CD4-positive, alpha-beta T cell (primary cell): Measurements from ENCODE around the gene CCDC70. TPM values are rescaled to one million over a fixed set of nuclear protein-coding genes. Genes with fewer than 3 reads are reported as not detected.

Source experiments
- ATAC-seq: fragments of 200-7000 bp; cut with Tn5 transposase; one replicate; pipeline ENCODE4 v1.10.0; 2022; ENCODE audit warnings: mild to moderate bottlenecking; ENCODE audit not compliant: poor library complexity
- CTCF ChIA-PET: fragments of 350-600 bp; sonication (Branson Sonifier 250); formaldehyde crosslinking; loops from one replicate; lab custom pipeline; 2021; ENCODE audit warnings: antibody characterized with exemption, inconsistent platforms; lab: Charles Lee
- POLR2A ChIA-PET: fragments of 350-600 bp; sonication (Branson Sonifier 250); formaldehyde crosslinking; loops from one replicate; lab custom pipeline; 2021; ENCODE audit warnings: antibody characterized with exemption, inconsistent platforms; lab: Charles Lee
- DNase-seq, 14 experiments: peaks; one replicate each; pipeline ENCODE4 v3.0.0-alpha.2; 2013 to 2020; ENCODE audit warnings: mixed read lengths in 2 of 14
- H3K27ac ChIP-seq, 2 donors: one replicate each; pipeline versions ENCODE4 v1.5.1 to v1.7.0; 2013; ENCODE audit warnings: low read length in 2 of 2, low read depth in 1 of 2, mild to moderate bottlenecking in 1 of 2
- H3K27me3 ChIP-seq, 2 experiments: 1 replicate in 1 of 2; 2 replicates in 1 of 2; pipeline versions ENCODE4 v1.6.1 to v1.7.0; 2013; ENCODE audit warnings: low read length in 2 of 2, control low read depth in 1 of 2, mild to moderate bottlenecking in 1 of 2, moderate library complexity in 1 of 2; ENCODE audit not compliant: insufficient read depth in 2 of 2, control insufficient read depth in 1 of 2
- H3K36me3 ChIP-seq: one replicate; pipeline ENCODE4 v1.6.1; 2013; ENCODE audit warnings: low read length, control low read depth; ENCODE audit not compliant: insufficient read depth
- H3K4me1 ChIP-seq: one replicate; pipeline ENCODE4 v1.6.1; 2013; ENCODE audit warnings: low read length, control low read depth; ENCODE audit not compliant: insufficient read depth
- H3K4me3 ChIP-seq: one replicate; pipeline ENCODE4 v1.5.1; 2013; ENCODE audit warnings: mild to moderate bottlenecking, low read length, moderate library complexity
- H3K9me3 ChIP-seq, 2 experiments: 1 replicate in 1 of 2; 2 replicates in 1 of 2; pipeline versions ENCODE4 v1.6.1 to v1.7.0; 2013; ENCODE audit warnings: low read length in 2 of 2, mild to moderate bottlenecking in 2 of 2, control low read depth in 1 of 2, moderate library complexity in 1 of 2; ENCODE audit not compliant: control insufficient read depth in 1 of 2, insufficient read depth in 1 of 2
- H3K27ac Mint-ChIP-seq: one replicate; pipeline ENCODE4 v1.8.0; 2020; ENCODE audit warnings: mixed read lengths
- H3K27me3 Mint-ChIP-seq: one replicate; pipeline ENCODE4 v1.8.0; 2021; ENCODE audit warnings: mixed read lengths
- H3K36me3 Mint-ChIP-seq: one replicate; pipeline ENCODE4 v1.8.0; 2021; ENCODE audit warnings: low read depth, mixed read lengths
- H3K4me1 Mint-ChIP-seq: one replicate; pipeline ENCODE4 v1.8.0; 2021; ENCODE audit warnings: low read depth, mixed read lengths
- H3K4me3 Mint-ChIP-seq: one replicate; pipeline ENCODE4 v1.8.0; 2020; ENCODE audit warnings: mild to moderate bottlenecking, mixed read lengths
- H3K9me3 Mint-ChIP-seq: one replicate; pipeline ENCODE4 v1.8.0; 2020; ENCODE audit warnings: mixed read lengths
- CTCF ChIP-seq: fragments of 200-600 bp; IDR thresholded peaks from one replicate; pipeline ENCODE4 v1.8.0; 2022; ENCODE audit warnings: antibody characterized with exemption, mild to moderate bottlenecking
- intact Hi-C, 2 experiments: fragments of 100-400 bp; cut with DNase I in 1 of 2; cut with micrococcal nuclease in 1 of 2; formaldehyde crosslinking; loops; one replicate each; pipeline versions ENCODE4 v1.15.1 to v1.9.0; 2023 to 2025; cut with DNase I, micrococcal nuclease
- total RNA-seq, 174 experiments: library from RNA in 2 of 174; stranded (reverse) in 2 of 174; gene quantifications; one replicate each; pipeline ENCODE4 v1.2.3 and lab custom pipeline; 2021 to 2026

Gene CCDC70
- total RNA-seq, 2 experiments from 2014 or later: not detected

GRCh38 chr13:51815848-51816247, 45.9 kb upstream of the CCDC70 start:
- DNase-seq (no peak), ATAC-seq (no peak)
- intact Hi-C loops: loop anchor here (1.0 to 10.0 kb wide), 6 partner anchors 9 to 839 kb away; partner anchors contain the start of genes CKAP2 (in 1 of the 2), SUGT1 (in 1 of the 2) and VPS36 (in 1 of the 2)
- Mint-ChIP-seq H3K4me1 (peaks cover 93% of the 10 kb centered on the region), H3K4me3 (peak overlapping the region; percentile 77), H3K27ac (peak overlapping the region; percentile 89), H3K27me3 (no peaks in the 10 kb centered on the region), H3K36me3 (peaks cover 82% of the 10 kb centered on the region), H3K9me3 (no peaks in the 10 kb centered on the region)
- H3K9me3 ChIP-seq: peaks cover 0 to 3% of the 10 kb centered on the region in 2 experiments
- peaks cover 85% of the 10 kb centered on the region for H3K4me1 ChIP-seq
- ChIA-PET POLR2A (interaction anchor here (0.6 to 8.1 kb wide), 10 partner anchors 10 to 365 kb away, joined by 3 to 110 read pairs (median 6); partner anchors contain the start of genes ALG11, INTS6 and TMEM272), CTCF (interaction anchor here (0.7 to 4.4 kb wide), 14 partner anchors 11 to 385 kb away, joined by 3 to 44 read pairs (median 4); partner anchors contain the start of genes TMEM272 and WDFY2)
- no peaks in the 10 kb centered on the region for H3K27me3 ChIP-seq
- no peak overlapping the region for H3K4me3 ChIP-seq
- peak overlapping the region in 1 of 2 donors; percentile 9 for H3K27ac ChIP-seq
- TF ChIP-seq CTCF: no peak
- H3K36me3 ChIP-seq: peaks cover 38% of the 10 kb centered on the region

- ChIA-PET CTCF (interaction anchor here (1.2 to 4.4 kb wide), 4 partner anchors 16 to 311 kb away, joined by 5 to 44 read pairs (median 8); no protein-coding TSS in a partner anchor), POLR2A (interaction anchor here (0.6 to 8.1 kb wide), 5 partner anchors 9 to 364 kb away, joined by 3 to 110 read pairs (median 13); partner anchors contain the start of genes INTS6 and TMEM272)
- H3K4me3 Mint-ChIP-seq: peak overlapping the region; percentile 49
- H3K36me3 Mint-ChIP-seq: peaks cover 84% of the 10 kb centered on the region
- DNase-seq: no peak
- peaks cover 29% of the 10 kb centered on the region for H3K36me3 ChIP-seq
- no peaks in the 10 kb centered on the region for H3K9me3 Mint-ChIP-seq
- H3K9me3 ChIP-seq: no peaks in the 10 kb centered on the region
- intact Hi-C loops: loop anchor here (5.0 to 10.0 kb wide), 3 partner anchors 36 to 838 kb away; partner anchors contain the start of genes CKAP2 (in 1 of the 2), SUGT1 (in 1 of the 2) and VPS36 (in 1 of the 2)
- peak overlapping the region; percentile 89 for H3K27ac Mint-ChIP-seq
- ATAC-seq: no peak
- H3K4me1 Mint-ChIP-seq: peaks cover 98% of the 10 kb centered on the region
- peak overlapping the region in 1 of 2 donors; percentile 16 for H3K27ac ChIP-seq
- H3K4me3 ChIP-seq: no peak overlapping the region
- no peaks in the 10 kb centered on the region for H3K27me3 Mint-ChIP-seq
- H3K4me1 ChIP-seq: peaks cover 86% of the 10 kb centered on the region
- H3K27me3 ChIP-seq: no peaks in the 10 kb centered on the region
- no peak for TF ChIP-seq CTCF
These were observed 45.0 kb upstream of the CCDC70 start for GRCh38 chr13:51816604-51817249.

DNA sequence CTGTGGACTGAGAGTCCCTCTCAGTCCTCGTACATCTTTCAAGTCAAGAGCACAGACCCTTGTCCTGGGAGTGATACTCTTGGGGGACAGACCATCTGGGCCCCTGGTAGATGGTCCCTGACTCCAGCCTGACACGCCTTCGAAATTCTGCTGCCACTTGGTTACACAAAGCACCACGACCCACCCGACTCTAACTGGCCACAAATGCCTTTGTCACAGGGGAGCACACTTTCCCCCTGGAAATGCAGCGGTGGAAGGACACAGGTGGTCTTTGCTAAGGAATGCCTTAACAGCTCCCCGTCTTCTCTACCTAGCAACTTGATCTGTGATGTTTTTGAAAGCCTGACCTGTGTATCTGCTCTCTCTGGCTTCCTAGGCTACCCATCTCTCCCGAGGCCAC, 44.1 kb upstream of the CCDC70 start:
- Histone ChIP-seq H3K9me3 (no peaks in the 10 kb centered on the region), H3K27ac (peak overlapping the region in 1 of 2 donors; percentile 79), H3K36me3 (peaks cover 22% of the 10 kb centered on the region), H3K27me3 (no peaks in the 10 kb centered on the region), H3K4me3 (no peak overlapping the region), H3K4me1 (peaks cover 87% of the 10 kb centered on the region)
- CTCF ChIA-PET: interaction anchor here (1.0 kb wide), 1 partner anchor 14 kb away, joined by 5 read pairs; no protein-coding TSS in a partner anchor
- ATAC-seq: no peak
- DNase-seq: no peak
- POLR2A ChIA-PET: interaction anchor here (1.4 to 2.6 kb wide), 2 partner anchors 11 to 13 kb away, joined by 5 to 19 read pairs; no protein-coding TSS in a partner anchor
- peak overlapping the region; percentile 86 for H3K4me3 Mint-ChIP-seq
- H3K27me3 Mint-ChIP-seq: no peaks in the 10 kb centered on the region
- peaks cover 98% of the 10 kb centered on the region for H3K4me1 Mint-ChIP-seq
- H3K27ac Mint-ChIP-seq: peak overlapping the region; percentile 89
- no peak for TF ChIP-seq CTCF
- no peaks in the 10 kb centered on the region for H3K9me3 Mint-ChIP-seq
- intact Hi-C loops: loop anchor here (5.0 to 10.0 kb wide), 3 partner anchors 35 to 837 kb away; partner anchors contain the start of genes CKAP2 (in 1 of the 2), SUGT1 (in 1 of the 2) and VPS36 (in 1 of the 2)
- peaks cover 84% of the 10 kb centered on the region for H3K36me3 Mint-ChIP-seq
